GM21447 (cell line): ENCODE measurements around the gene CCDC78.
A peak's percentile ranks its signal among the peaks of the same experiment; 100 is the strongest.
"Not testable (repeated sequence)": the region's sequence is repeated elsewhere in the genome, so short reads cannot be mapped to it uniquely, and the experiment has no call there.

Experiments
- ATAC-seq: cut with Tn5 transposase; IDR thresholded peaks from one replicate; pipeline ENCODE4 v1.9.1; 2021; ENCODE audit not compliant: unreplicated experiment

CCDC78 gene

DNA sequence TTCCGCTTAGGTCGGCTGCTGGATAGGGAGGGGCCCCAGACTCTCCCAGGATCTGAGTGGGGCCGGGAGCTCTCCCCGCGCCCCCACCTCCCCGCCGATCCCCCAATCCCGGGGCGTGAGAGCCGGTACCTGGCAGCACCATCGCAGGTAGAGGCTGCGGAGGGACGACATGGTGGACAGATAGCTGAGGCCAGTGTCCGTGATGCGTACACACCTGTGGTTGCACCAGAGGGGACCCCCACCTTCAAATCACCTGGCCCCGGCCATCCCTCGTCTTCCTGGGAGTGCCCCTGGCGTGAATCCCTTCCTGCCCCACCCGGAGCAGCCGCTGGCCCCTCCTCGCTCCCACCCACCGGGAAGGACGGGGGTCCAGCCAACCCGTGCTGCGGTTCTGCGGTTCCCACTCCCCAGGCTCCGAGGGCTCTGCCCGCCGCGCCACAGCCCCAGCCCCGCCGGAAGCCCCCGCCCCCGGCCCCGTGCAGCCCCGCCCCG is 31.3 kb downstream of the CCDC78 start:
- ATAC-seq, result no peak

DNA sequence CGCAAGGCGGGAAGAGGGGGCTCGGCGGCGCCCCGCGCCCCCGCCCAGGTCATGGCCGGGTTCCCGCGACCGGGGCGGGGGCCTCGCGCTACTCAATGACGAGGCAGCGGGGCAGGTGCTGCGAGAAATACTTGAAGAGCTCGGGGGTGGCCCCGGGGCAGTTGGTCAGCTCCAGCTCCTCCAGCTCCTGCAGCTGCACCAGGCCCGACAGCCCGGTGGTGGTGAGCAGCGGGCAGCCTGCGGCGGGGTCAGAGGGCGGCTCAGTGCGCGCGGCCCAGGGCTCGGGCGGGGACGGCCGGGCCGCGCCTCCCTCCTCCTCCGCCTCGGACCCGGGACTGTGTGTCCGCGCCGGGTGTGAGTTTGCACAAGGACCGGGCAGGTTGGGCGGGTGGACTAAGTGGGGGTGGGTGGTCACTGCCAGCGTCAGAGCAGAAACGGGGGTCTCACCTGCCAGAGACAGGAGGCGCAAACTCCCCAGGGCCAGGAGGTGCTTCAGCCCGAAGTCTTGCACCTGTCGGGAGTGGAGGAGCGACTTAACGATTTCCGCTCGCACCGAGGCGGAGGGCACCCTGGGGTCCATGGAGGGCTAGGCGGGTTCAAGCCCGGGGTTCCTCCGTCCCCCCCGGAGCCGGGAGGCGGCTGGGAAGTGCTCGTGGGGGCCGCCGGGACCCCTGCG is 31.9 kb downstream of the CCDC78 start:
- no peak for ATAC-seq

DNA sequence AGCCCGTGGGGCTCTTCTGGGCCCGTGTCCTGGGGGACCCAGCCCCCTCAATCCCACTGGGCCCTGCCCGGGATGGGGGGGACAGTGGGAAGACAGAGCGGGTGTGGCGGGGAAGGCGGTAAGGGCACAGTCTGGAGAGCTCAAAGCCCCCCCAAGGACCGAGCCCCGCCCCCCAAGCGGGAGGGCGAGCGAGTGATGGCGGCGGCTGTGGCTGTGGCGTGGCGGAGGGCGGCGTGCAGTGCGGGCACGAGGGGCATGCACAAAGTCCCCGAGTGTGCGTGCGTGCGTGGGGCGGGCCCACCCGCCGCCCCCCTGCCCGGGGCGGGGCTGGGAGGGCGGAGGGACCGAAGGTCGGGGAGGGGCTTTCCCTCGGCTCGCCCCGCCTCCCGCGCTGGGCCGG is 32.5 kb downstream of the CCDC78 start:
- no peak for ATAC-seq

DNA sequence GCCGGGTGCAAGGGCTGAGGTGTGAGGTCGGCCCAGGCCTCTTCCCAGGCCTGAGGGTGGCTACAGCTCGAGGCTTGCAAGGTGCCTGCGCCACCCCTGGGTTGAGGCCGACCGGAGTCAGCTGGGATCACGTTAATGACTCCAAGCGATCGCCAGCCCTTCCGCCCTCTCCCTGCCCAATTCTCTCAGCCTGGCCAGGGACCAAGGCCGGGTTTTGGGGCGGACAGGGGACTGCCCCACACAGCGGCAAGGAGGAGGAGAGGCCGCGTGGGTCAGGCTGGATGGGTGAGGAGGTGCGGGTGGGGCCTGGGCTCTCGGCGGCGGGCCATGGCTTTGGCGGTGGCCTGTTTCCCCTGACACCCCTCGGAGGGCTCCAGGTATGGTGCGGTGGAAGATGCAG is 32.9 kb downstream of the CCDC78 start:
- no peak for ATAC-seq

DNA sequence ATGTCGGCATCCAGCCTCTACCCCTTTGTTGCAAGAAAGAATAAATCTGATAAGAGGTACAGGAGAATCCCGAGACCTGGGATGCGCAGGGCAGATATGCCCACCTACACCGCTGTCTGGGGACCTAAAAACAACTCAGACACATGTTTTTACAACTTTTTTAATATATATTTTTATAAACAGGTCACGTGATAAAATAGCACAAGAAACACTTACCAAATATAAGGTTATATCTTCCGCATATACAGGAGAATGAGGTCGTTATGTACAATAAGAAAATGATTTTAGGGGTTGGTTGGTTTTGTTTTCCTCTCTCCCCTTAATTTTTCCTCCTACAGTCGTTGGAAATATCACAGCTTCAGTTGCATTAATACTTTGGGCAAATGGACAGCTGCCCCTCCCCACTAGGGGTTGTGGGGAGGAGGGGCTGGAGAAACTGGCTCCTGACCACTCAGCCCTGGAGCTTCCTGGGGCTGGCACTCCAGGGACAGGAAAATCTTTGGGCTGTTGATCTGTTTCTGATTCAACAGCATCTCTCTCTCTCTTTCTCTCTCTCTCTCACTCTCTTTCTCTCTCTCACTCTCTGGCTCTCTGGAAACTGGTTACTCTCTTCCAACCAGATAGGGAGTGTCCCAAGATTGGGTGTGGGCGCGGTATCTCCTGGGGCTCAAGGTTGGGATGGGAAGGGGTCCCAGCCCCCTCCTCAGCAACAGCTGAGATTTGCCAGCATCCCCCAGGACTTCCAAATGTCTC is 33.7 kb downstream of the CCDC78 start:
- ATAC-seq, result no peak

DNA sequence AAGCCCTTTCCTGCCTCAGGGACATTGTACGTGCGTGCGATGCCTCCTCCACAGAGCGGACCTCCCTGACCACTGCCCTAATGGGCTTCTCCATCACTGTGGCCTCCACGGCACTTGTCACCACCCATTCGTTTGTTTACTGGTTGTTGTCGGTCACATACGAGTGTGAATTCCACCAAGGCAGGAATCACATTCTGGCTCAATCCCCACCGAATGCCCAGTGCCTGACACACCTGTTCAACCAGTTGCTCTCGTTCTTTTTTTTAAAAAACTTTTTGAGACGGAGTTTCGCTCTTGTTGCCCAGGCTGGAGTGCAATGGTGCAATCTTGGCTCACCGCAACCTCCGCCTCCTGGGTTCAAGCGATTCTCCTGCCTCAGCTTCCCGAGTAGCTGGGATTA is 35.0 kb downstream of the CCDC78 start:
- ATAC-seq, result not testable (repeated sequence)

DNA sequence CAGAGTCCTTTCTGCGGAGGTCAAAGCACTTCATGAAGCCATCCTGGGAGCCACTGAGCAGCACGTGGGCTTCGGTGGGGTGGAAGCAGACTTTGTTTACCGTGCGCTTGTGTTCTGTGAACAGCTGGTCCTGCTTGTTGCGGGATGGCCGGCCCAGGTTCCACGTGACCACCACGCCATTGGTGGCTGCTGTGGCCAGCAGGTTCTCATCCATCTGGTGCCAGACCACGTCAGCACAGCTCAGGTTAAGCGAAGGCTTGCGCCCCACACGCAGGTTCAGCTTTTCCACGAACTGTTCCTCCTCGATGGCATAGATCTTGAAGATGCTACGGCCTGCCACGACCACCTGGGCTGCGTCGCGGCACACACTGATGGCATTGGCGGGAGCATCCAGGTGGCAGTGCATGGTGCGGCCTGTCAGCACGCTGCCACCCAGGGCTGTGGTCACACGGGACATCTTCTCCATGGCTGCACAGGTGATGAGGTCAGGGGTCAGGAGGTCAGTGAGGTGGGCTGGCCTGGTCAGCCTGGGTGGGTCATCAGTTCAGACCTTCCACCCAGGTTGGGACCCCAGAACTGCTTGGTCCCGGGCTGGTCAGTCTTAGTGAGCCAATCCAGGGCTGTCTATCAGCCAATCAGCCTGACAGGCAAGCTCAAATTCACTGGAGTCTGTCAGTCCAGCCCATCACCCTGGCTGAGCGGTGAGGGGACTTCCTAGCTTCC is 36.9 kb downstream of the CCDC78 start:
- ATAC-seq, result no peak

DNA sequence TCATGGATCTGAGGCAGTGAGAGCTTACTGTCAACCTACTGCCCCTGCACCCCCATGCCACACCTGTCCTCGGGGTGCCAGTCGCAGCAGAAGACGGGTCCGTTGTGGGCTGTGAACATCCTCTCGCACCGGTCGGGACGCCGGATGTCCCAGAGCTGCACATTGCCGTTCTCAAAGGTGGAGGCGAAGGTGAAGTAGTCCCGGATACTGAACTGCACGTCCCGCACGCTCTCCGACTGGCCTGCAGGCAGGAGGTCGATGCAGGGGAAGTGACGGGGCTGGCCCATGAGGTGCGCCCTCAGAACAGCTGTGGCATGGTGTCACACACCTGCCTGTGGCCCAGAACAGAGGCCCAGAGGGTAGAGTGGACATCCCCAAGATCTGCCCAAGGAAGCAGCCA is 38.7 kb downstream of the CCDC78 start:
- no peak for ATAC-seq

DNA sequence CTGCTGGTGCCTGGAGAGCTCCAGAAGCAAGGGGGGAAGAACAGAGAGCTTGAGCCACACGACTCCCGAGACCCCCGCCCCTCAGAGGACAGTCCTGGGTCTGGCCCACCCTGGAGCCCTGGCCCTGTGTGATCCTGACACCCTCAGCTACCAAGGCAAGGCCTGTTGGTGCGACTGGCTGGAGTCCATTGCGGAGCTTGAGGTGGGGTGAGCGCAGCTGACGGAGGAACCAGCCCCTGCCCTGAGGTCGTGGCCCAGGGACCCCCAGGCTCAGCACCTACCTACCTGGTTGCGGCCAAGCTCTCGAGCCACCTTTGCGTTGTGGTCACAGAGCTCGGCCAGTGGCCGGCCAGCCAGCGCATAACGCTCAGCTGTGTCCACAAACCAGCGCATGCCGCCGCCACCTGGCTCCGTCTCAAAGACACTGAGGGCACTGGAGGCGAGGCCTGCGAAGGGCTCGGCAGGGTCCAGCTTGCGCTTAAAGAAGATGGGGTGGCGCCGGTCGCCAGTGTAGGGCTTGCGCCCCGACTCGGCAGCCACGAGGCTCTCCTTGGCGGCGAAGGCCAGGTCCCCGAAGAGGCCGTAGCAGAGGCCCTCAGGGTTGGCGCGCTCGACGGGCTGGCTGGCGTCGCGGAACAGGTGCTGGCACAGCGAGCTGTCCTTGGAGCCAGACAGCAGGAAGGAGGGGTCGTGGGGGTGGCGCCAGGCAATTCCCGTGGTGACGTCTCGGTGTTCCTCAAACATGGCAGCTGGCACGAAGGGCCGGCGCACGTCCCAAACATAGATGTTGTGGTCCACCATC is 39.6 kb downstream of the CCDC78 start:
- ATAC-seq, result no peak

DNA sequence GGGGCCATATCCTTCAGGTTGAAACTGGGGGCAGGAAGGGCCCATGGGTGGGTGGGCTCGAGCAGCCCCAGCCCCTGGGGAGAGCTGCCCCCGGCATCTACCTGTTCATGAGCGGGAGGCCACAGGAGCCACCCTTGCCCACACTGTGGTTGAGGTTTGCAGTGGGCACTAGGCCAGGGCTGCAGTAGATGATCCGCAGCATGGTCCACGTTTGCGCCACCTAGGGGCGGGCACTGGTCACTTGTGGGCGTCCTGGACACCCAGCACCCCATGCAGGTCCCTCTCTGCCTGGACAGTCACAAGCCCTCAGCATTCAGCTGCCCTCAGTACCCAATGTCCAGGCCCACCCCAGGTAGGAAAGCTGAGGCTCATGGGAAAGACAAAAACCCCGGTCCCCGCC is 40.3 kb downstream of the CCDC78 start:
- no peak for ATAC-seq

DNA sequence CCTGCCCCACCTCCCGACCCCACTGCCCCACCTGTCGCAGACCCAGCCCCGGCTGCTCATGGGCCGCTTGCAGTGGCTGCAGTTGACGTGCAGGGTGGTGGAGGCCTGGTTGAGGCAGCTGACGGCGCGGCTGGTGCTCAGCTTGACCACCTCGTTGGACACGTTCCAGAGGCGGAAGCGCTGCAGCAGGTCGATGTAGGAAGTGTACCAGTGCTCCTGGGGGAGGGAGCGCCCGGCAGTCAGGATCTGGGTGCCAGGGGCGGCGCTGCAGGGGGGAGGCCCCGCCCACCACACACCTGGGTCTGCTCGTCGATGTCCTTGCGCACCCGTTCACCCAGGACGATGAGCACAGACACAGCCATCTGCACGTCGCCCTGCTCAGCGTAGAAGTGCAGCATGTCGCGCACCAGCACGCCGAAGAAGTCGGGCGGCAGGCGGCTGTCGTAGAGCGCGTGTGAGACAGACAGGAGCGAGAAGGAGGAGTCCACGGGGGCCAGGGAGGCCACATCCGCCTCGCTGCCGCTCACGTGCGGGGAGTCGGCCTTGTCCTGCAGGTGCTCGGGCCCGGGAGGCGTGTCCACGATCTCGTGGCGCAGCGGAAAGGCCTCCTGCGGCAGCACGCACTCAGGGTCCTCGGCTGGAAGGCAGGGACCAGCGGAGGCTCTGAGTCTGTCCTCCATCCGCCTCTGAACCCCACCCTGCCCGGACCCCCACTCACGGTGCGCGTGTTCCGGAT is 41.1 kb downstream of the CCDC78 start:
- ATAC-seq, result no peak

DNA sequence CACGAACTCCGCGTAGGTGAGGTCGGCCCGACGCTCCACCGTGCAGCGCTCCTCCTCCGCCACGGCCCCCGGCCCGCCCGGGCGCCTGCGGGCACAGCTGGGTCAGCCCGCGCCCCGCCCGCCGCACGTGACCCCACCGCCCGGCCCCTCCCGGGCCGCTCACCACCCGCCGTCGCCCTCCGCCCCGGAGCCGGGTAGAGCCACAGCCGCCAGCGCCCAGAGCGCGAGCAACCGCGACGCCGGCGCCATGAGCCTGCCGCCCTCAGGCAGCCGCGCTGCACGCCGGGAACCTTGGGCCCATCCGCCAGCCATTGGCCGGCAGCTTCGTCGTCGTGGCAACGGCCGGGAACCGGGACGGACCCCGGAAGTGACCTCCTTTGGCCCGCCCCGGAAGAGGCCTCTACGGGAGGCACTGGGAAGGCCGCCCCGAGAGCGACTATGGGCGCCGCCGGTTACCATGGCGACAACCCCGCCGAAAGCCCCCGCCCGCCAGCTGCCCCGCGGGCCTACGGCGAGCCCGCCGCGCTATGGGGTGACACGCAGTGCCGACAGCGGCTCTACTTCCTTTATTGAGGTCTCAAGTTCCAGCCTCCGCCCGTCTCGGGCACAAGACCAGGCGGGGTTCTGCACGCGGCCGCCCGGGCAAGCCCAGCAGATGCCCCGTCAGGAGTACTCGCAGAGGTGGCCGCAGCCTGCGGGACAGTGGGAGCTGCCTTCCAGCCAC is 42.0 kb downstream of the CCDC78 start, which contains the start of gene JMJD8:
Gene JMJD8, minus strand, starts transcription at position 264 of the 724 bp plus-strand sequence. Its CDS starts 15 bp downstream, at position 249.
- ATAC-seq, result peak; percentile 47

DNA sequence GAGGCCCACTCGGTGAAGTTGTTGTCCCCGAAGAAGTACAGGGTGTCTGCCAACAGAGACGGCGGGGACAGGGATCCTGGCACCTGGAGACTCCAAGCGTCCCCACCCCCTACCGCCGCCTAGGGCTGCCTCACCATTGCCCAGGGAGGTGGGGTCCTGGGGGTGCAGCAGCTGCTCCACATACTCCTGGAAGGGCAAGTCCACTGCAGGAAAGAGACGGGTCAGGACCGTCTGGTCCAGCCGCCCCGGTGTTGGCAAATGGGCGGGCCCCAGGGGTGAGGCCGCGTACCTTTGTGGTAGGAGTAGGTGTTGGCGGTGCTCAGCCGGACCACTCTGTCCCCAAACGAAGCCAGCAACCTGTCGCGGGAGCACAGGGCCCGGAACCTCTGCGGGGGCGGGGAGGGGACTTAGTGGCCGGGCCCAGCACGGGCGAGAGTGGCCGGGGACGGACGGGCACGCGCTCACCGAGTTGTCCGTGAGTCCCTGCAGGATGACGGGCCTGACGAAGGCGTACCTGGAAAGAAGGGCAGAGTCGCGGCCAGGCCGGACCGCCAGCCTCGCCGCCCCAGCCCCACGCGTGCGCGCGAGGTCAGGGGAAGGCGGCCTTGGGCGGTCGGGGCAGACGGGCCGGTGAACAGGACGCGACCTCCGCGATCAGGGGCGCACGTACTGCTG is 42.7 kb downstream of the CCDC78 start:
- ATAC-seq, result no peak

DNA sequence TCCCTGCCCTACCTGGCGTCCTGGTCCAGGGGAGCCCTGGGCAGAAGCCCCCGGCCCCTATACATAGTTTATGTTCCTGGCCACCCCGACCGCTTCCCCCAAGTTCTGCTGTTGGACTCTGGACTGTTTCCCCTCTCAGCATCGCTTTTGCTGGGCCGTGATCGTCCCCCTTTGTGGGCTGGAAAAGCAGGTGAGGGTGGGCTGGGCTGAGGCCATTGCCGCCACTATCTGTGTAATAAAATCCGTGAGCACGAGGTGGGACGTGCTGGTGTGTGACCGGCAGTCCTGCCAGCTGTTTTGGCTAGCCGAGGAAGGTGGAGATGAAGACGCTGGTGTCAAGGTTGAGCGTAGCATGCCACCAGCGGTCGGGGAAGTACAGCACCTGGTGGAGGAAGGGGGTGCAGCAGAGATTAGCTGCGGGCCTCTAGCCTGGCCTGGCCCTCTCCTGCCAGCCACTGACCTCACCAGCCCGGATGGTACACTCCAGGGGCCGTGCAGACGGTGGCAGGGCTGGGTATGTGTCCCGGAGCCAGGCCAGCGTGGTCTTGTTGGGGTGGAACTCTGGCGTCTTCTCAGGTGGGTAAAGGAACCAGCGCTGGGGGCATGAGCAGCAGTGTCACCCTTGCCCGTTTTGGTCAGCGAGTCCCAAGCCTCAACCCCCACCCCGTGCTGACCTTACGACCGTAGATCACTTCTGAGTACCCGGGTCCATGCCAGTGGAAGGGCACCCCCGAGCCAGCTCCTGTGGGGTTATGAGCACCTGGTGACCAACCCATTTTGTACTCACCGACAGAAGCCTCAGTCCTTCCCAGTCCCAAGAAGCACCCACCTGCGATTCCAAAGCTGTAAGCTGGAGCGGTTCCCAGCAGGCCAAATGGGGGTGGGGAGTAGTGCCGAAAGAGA is 43.5 kb downstream of the CCDC78 start:
- no peak for ATAC-seq

DNA sequence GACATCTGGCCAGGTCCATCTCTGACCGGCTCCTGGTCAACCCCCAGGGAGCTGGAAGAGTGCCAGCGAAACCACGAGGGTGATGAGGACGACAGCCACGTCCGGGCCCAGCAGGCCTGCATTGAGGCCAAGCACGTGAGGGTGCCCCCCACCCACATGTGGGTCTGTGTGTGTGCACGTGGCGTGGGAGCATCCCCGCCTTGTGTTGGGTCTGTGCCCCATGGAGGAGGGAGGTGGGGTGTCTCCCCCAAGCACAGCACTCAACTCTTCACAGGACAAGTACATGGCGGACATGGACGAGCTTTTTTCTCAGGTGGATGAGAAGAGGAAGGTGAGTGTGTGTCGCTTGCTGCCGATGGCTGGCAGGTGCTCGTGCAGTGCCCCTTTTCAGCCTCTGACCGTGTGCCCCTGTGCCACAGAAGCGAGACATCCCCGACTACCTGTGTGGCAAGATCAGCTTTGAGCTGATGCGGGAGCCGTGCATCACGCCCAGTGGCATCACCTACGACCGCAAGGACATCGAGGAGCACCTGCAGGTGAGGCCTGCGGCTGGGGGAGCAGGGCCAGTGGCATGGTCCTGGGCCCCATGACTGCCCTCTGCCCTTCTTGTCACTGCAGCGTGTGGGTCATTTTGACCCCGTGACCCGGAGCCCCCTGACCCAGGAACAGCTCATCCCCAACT is 44.4 kb downstream of the CCDC78 start:
- ATAC-seq, result no peak

DNA sequence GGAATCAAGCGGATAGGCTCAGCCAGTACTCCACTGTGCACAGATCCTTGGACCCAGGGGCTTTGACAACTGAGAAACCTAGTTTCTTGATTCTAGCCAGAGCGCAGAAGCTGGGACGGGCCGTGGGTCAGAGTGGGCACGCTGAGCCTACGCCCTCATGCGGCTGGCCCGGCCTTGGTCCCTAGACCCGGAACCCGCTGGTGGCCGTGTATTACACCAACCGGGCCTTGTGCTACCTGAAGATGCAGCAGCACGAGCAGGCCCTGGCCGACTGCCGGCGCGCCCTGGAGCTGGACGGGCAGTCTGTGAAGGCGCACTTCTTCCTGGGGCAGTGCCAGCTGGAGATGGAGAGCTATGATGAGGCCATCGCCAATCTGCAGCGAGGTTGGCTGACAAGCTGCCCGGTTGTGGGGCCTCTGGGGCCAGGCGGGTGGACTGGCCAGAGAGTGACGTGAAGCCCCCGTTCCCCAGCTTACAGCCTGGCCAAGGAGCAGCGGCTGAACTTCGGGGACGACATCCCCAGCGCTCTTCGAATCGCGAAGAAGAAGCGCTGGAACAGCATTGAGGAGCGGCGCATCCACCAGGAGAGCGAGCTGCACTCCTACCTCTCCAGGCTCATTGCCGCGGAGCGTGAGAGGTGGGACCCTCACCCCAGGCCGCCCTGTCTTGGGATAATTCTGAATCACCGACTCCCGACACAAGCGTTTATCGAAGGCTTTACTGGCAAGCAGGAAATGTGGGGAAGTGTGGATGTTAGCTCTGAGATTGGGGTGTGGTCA is 45.1 kb downstream of the CCDC78 start:
- no peak for ATAC-seq

DNA sequence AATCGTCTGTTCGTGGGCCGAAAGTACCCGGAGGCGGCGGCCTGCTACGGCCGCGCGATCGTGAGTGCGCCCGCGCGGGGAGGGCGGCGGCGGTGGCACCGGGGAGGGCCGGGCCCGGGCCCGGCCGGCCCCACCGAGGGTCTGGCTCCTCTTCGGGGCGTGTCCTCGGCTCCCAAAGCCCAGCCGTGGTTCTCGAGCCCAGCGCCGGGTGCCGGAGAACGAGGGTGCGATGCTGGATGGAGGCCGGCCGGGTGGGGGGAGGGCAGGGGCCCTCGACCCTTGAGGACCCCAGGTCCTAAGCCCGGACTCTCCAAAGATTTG is 45.7 kb downstream of the CCDC78 start:
- no peak for ATAC-seq
